GM21576 (cell line): ENCODE results near the gene PAX8.

ENCODE experiments used
- ATAC-seq: cut with Tn5 transposase; IDR thresholded peaks from one replicate; pipeline ENCODE4 v1.9.1; 2021; ENCODE audit warnings: mild to moderate bottlenecking, moderate library complexity; ENCODE audit not compliant: unreplicated experiment

PAX8 gene

DNA sequence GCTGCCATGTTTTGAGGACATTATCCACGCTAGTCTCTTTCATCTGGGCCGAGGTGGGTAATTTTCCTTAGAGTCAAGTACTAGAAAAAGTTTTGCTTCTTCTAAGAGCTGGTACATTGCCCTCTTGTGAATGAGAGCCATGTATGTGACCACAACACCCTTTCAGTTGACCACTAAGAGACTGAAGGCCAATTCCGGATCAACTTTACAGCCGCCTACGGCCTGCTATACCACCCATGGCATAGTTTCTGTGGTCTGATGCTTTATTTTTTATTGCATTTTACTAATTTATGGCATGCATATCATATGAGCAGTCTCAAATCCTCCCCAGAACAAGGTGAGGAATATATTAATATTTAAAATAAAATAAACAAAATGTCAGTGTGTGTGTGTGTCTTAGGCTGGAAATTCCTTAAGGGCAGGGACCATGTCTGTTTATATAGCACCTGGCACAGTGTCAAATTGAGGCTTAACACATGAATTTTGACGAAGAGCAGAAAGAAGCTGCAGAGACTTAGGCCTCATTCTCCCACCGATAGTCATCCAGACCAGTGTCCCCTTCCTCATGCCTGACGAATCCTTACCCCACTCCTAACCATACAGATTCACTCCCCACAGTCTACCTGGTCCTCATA lies 69.6 kb downstream of the PAX8 start:
- ATAC-seq, result no peak

DNA sequence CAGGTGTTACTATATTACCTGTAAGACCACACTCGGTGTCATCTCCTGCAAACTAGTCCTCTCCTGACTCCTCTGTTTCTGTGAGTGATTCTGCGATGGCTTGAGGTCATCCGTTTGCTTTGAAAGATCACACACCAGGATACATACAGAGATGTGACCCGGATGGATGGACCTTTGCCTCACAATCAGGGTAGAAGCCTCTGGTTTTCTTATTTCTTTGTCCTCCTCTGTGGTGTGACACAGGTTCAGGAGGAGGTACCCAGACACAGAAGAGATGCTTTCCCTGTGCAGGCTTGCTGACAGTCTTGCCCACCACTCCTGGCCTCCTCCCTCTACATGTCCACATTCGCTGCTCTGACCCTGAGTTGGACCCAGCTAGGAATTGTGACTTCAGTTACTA lies 70.3 kb downstream of the PAX8 start:
- ATAC-seq, result no peak

DNA sequence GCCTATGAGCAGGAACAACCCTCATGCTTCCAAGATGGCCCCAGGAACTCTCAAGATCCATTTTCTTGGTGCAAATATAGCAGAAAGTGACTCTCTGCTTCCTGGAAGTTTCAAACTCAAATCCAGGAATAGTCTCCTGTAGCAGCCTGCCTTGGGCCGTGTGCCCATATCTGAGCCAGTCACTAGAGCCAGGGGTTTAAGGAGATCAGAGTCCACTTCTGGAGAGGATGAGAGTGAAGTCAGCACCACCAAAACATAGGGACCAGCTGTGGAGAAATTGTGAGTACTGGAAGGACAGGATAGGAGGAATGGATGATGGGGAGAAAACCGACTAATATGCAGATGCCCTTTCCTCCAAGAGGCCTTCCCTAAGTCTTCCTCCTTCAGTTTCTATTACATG lies 71.7 kb downstream of the PAX8 start:
- ATAC-seq, result no peak

DNA sequence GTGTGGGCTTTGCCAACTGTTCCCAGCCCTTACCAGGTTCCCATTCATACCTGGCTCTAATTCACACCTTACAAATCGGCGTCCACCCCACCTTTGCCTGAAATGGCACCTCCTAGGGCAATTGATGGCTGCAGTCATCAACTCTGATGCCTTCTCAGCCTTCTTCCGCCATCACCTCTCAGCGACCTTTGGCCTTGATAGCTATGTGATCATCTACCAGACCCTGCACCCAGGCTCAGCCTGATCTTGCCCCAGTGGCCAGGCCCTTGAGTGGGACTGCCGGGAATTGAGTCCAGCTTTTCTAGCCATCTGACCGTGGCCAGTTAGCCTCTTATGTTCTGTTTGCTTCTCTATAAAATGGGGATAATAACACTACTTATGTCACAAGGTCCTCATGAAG lies 72.5 kb downstream of the PAX8 start:
- no peak for ATAC-seq

DNA sequence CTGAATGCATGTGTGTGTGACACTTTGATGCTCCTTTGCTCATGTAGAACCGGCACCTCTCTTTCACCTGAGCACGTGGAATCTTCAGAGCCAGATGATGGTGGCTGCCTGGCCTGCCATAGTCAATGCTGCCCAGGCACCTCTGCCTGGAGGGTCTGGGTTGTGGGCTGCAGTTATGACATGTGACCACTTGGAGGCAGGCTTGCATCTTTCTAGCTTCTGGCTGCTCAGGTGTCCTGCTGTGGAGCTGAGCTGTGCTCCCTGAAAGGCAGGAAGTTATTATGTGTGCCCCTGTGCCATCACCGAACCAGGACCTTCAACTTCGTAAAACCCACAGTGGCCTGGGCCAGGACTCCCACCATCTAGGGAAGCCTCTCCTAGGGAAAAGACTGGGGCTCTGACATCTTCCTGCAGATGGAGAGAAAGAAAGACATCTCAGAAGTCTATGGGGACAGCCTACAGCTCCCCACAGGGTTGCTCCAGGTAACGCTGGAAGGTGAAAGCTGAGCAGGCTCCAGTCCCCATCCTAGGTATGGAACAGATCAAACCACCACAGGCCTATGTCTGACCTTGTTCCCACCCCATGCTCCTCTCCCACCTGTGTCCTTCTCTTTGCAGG lies 74.7 kb downstream of the PAX8 start:
- peak; percentile 66 for ATAC-seq

DNA sequence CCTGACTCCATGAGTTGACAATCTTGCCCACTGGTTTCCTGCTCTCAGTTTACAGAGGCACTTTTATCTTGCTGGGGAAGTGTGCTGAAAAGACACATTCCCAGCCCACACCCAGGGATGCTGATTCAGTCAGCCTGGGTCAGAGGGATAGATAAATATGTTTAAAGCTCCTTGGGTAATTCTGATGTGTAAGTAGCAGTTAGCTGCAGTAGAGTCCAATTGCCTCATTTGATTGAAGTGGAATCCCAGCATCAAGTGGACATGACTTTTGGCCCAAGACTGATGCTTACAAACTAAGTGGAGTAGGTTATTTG lies 75.5 kb downstream of the PAX8 start:
- ATAC-seq, result no peak

DNA sequence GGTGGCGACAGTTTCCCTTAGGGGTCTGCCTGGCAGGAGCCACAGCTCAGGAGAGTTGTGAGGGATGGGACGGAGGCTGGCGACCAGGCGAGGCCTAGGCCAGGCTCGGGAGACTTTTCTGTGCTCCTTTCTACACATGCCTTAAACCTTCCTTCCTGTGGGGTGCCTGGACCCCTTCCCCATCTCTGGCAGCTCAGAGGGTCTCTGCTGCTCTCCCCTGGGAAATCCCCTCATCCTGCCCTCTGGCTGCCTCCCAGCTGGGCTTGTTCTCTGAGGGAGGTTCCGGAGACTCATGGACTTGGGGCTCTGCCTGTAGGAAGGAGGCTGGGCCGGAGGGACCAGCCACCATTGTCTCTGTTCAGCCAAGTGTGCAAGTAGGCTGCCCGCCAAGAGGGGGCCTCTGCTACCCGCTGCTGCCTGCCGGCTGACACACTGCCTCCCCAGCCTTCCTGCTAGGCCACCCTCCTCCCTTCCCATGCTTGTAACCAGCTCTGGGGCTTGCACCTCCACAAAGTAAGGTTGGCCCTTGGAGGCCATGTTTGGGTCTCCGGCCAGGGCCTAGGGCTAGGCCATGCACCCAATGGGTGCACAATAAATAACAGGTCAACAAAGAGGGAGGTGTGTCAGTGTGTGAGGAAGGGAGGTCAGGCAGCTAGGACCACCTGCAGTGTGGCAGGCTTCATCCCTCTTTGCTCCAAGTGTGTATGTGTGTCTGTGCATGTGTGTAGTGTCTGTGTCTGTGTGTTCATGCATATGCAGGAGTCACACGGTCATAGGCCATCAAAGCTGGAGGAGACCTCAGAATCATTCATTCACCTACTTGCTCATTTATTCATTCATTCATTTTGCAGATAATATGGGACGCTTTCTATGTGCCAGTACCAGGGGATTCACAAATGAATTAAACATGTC lies 76.2 kb downstream of the PAX8 start:
- ATAC-seq, result no peak

DNA sequence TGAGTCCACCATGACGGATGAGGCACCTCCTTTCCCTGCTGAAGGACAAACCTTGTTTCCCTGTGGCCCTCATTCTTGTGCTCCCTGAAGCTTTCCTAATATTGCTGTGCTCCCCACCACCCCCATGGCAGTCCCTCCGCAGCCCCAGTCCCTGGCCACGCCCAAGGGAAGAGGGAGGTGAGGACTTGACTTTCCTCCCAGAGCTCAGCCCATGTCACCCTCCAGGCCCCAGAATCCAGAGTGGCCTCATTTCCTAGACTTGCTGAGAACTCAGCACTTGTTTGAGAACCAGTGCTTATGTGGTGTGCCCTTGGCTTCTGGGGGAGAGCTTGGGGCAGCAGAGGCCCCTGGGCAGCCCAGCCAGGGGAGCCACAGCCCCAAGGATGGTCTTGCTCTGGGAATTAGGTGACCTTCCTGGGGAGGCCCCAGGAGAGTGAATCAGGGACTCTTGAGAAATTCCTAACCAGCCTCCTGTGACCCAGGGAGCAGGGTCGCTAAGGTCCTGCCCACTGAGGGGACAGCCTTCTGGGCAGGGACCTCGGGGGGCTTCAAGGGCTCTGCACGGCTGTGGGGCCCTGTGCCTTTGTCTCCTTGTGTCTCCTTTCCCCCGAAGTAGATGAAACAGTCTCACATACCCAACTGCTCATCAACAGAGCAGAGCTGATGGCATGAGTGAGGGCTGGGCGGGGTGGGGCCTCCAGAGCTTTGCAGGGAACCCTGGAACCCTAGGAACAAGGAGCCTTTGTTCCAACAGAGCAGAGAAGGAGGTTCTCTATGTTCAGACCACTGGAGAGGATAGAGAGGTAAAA lies 77.0 kb downstream of the PAX8 start:
- ATAC-seq, result no peak

DNA sequence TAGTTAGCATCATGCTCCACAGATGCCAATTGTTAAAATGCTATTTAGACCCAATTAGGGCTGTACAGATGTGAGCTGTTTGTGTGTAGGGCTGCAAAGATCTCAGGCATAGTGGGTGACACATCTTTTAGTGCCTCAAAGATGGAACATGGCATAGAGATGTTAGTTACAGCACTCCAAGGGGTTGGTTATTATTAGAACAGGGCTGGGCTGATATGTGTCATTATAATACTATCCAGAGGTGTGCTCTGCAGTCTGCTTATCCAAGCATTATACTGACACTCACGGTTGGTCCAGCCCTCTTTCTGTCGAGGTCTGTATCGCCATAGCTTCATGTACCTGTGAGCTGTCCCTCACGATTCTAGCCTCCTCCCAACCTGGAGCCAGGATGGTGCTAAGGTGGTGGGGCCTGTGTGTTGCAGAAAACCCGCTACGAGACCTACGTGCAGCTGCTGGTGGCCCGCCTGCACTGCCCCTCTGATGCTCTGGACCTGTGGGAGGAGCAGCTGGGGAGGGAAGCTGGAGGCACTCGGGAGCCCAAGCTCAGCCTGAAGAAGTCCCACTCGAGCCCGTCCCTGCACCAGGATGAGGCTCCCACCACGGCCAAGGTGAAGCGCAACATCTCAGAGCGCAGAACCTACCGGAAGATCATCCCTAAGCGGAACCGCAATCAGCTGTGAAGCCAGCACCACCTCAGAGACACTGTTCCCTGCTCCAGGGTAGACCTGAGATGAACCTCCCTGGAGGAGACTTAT lies 77.8 kb downstream of the PAX8 start:
- no peak for ATAC-seq

DNA sequence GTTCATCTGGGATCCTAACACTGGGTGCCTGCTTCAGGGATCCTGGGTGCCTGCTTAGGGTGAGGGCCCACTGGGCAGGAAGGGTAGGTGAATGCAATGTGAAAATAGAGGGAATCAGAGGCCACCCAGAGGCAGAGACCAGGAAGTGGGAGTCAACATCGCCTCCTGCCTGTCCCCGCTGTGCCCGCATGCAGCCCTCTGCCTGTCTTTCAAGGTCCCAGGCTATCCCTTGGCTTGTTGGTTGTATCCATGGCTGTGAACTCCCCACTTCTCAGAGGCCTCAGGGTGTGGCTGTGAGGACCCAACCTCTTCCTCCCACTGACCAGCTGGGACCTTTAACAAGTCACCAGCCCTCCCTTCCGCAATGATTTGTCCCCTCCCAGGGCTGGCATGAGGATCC lies 78.5 kb downstream of the PAX8 start:
- ATAC-seq, result no peak

DNA sequence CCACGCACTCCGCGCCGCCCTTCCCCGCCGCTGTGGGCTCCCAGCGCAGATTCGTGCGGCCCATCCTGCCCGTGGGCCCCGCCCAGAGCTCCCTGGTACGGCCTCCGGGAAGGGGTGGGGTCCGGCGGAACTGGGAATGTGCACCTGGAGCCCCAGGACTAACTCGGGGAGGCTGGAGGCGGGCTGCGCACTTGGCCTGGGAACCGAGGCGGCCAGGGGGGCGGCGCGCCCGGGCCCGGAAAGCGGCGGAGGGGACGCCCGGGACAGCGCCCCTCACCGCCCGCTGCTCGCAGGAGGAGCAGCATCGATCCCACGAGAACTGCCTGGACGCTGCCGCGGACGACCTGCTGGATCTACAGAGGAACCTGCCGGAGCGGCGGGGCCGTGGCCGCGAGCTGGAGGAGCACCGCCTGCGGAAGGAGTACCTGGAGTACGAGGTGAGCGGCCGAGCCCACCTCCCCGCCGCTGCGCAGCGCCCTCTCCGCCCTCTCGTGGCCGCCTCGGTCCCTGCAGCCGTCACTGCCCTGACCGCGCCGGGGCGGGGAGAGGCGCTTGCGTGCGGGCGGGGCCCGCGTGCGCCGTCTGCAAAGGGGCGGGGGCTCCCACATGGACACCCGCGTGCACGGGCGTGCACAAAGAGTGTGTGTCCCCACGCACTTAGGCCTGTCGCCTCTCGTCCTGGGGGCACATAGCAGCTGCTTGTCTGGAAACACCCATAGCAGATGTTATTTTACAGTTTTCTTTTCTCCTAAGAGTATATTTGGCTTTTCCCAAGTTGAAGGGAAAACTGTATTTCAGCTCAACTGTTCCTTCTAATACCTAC lies 79.7 kb downstream of the PAX8 start:
- ATAC-seq, result peak; percentile 74

DNA sequence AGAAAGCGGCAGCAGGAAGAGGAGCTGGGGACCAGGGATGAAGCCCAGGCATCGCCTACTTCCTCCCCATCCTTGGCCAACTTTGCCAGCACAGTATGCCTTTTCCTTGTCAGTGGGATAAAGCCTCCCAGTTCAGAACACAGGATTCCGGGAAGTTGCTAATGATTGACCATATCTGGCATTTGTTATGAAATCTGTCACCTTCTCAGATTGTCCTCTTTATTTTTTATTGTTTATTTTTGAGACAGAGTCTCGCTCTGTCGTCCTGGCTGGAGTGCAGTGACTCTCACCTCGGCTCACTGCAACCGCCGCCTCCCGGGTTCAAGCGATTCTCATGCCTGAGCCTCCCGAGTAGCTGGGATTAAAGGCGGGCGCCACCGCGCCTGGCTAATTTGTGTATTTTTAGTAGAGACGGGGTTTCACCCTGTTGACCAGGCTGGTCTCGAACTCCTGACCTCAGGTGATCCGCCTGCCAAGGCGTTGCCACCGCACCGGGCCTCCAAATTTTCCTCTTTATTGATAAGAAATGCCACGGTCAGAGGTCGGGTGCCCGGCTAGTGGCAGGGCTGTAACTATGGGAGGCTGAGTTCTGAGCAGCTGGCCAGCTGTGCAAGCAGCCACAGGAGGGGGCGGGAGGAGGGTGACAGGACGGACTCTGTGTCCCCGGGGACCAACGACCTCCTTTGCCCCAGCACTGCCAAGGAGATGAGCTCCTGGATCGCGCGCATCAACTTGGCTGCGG lies 80.5 kb downstream of the PAX8 start:
- peak; percentile 4 for ATAC-seq

DNA sequence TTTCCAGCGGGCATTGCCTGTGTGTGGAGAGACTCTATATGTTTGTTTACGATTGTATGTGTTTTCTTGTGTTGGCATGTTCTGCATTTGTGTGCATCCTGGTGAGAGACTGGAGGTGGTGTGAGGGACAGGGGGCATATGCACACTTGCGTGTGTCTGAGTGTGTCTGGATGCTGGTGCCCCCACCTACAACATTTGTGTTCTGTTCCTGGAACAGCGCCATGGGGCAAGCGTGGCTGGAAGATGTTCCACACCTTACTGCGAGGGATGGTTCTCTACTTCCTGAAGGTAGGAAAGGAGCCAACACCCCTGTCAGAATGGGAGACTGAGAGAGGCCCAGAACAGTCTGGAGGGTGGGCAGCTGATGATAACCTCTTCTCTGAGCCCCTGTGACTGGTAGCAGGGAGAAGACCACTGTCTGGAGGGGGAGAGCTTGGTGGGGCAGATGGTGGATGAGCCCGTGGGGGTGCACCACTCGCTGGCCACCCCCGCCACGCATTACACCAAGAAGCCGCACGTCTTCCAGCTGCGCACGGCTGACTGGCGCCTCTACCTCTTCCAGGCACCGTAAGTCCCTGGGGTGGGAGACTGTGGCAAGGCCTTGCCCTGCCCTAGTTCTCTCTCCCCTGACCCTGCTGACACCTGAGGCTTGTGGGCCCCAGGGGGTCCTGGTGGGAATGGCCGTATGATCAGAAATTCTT lies 81.2 kb downstream of the PAX8 start:
- no peak for ATAC-seq

DNA sequence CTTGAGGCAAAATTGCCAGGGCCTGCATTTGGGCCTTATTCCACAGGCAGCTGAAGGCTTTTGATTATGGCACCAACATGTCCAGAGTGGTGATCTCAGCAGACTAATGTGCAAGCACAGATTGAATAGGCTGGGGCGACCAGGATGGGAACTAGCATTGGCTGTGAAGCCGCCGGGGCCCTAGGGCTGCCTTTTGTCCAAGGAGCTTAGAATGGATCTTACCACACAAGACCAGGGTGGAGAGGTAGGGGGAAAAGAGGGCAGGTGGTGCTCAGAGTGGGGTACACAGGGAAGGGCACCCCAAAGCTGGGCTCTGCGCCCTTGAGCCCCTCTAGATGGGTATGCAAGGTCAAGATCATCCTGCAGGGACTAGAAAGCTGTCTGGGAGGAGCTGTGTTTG lies 81.9 kb downstream of the PAX8 start:
- no peak for ATAC-seq

DNA sequence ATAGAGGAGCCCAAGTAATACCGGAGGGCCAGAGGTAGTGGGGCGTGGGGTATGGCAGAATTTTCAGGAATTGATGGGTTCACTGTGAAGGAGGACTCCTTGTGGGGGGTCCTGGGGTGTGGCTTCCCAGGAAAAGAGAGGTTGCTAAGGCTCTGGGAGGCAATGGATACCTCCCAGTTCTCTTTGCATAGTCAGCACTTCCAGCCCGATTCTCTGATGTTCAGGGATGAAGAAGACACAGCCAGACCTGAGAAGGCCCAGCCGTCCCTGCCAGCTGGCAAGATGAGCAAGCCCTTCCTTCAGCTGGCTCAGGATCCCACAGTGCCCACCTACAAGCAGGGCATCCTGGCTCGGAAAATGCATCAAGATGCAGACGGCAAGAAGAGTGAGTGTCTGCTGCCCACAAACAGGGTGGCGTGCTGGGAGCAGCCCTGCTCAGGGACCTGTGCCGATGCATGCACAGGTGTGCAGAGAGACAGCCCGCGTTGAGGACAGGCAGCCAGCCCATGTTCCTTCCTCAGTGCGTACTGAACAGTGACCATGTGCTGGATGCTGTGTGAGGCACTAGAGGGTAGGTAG lies 82.7 kb downstream of the PAX8 start:
- no peak for ATAC-seq

DNA sequence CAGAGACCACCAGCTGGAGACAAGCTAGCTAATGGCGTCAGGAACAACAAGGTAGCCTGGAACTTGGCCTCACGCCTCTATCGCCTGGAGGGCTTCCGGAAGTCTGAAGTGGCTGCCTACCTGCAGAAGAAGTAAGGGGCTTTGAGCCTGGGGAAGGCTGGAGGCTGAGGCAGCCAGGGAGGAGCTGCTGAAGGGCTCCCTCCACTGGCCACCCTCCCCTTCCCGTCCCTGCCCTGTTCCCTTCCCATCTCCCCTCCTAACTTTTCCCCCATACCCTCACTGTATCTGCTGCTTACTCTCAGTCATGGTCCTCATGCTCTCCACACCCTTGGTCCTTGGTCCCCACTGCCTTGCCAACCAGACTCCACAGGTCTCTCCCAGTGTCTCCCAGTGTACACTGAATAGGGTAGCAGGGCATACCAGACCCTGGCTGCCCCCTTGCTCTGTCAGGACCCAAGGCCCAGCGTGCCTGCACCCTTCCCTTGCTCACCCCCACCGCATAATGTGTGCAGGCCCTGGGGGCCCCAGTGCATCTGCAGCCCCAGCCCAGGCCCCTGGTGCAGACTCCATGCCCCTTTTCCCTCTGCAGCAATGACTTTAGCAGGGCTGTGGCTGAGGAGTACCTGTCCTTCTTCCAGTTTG lies 86.1 kb downstream of the PAX8 start:
- ATAC-seq, result no peak

DNA sequence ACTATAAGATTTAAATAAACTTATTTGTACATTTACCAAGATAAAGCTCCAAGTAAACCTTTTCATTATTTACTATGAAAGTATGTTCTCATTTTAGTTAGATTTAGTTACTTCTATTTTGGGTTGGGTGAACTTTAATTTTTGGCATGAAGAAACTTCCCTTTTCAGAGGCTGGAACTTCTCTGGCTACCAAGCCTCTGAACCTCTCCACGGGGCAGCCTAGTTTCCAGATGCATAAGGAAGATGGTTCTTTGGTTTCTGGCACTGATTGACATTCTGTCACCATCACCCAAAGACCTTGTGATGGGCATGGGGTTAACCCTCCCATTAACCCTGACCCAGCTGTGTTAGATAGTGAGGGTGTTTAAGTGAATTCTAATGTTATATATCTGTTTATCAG lies 87.8 kb downstream of the PAX8 start:
- ATAC-seq, result no peak

DNA sequence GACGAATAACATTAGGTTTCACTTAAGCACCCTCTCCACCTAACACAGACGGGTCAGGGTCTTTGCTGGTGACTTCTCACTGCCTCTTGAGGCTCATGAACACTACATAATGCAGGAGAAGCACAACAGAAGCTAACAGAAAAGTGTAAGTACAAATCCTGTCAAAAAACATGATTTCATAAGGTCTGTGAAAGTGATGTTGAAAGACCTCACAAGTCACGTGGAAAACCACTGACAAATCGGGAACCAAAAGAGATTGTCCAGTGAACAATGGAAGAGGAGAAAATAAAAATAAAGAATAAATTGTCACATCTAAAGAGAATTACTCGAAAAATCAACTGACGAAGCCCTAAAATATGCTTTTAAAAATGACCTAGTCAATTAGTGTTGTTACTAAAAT lies 91.0 kb downstream of the PAX8 start:
- ATAC-seq, result no peak
